Gastroesophageal sphincter (tissue), 3 donors: Measurements from ENCODE around the gene SMIM13.

Source experiments
- POLR2A ChIP-seq, 2 donors: fragments of 450-650 bp; IDR thresholded peaks; one replicate each; pipeline ENCODE4 v1.6.1; 2017; ENCODE audit warnings: antibody characterized with exemption in 2 of 2, mild to moderate bottlenecking in 2 of 2, moderate library complexity in 1 of 2
- POLR2AphosphoS5 ChIP-seq: sonication (generic); formaldehyde crosslinking; IDR thresholded peaks from one replicate; pipeline ENCODE4 v1.6.1; 2017; ENCODE audit warnings: antibody characterized with exemption
- TF ChIP-seq, protein P1 (sequence below), 4 experiments: fragments of 200-600 bp in 2 of 4; fragments of 450-650 bp in 2 of 4; sonication (generic) in 1 of 4; IDR thresholded peaks; one replicate each; pipeline ENCODE4 v1.5.1; 2017 to 2019; ENCODE audit warnings: antibody characterized with exemption in 4 of 4, mild to moderate bottlenecking in 2 of 4, moderate library complexity in 2 of 4

DNA sequence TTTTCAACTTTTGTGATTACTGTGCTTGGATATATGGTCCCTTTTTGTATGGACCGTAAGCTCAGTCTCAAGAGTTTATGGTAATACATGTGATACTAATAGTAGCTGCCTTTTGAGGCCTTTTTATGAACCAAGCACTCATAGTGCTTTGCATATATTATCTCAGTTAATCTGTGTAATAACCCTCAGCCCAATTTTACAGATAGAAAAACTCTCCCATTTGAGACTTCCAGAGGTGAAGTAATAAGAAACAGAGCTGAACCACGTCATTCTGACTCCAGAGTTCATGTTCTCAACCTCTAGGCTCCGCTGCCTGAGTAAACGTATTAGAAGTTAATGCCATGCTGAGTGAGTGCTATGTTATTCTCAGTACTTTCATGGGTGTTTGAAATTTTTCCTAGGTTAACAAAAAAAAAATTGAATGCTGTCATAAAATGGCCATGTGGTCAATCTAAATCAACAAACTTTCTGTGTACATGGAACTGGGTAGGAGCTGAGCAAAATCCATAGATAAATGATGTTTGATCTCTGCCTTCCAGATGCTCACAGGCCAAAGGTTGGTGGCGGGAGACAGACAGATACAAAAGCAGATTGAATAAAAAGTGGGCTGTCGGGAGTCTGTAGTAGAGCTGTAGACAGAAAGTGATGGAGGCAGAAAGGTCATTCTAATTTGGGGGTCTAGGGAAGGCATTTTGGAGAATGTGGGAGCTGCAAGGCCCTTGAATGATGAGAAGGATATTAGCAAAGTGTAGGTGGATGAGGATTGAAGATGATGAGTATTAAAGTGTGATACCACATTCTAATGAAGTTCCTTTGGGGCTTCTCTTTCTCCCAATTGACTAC is 26.9 kb upstream of the SMIM13 start:
- TF ChIP-seq, protein P1, sequence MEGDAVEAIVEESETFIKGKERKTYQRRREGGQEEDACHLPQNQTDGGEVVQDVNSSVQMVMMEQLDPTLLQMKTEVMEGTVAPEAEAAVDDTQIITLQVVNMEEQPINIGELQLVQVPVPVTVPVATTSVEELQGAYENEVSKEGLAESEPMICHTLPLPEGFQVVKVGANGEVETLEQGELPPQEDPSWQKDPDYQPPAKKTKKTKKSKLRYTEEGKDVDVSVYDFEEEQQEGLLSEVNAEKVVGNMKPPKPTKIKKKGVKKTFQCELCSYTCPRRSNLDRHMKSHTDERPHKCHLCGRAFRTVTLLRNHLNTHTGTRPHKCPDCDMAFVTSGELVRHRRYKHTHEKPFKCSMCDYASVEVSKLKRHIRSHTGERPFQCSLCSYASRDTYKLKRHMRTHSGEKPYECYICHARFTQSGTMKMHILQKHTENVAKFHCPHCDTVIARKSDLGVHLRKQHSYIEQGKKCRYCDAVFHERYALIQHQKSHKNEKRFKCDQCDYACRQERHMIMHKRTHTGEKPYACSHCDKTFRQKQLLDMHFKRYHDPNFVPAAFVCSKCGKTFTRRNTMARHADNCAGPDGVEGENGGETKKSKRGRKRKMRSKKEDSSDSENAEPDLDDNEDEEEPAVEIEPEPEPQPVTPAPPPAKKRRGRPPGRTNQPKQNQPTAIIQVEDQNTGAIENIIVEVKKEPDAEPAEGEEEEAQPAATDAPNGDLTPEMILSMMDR (IDR thresholded peaks at IDR 0.05): no peak
- no peak for TF ChIP-seq POLR2AphosphoS5
- no peak for TF ChIP-seq POLR2A (IDR thresholded peaks at IDR 0.05)
